ENCODE measurements around the gene NET1.
"Not testable (repeated sequence)": the region's sequence is repeated elsewhere in the genome, so short reads cannot be mapped to it uniquely, and the experiment has no call there.

Gene NET1

GRCh38 chr10:5400468-5401240, 11.7 kb upstream of the NET1 start:
- no peak for DNase-seq

GRCh38 chr10:5402798-5403197, 9.6 kb upstream of the NET1 start:
- DNase-seq = no peak

- no peak for DNase-seq
Observed at GRCh38 chr10:5404208-5405041, 7.9 kb upstream of the NET1 start, which contains the start of gene TUBAL3. Gene TUBAL3 (minus strand): TSS chr10:5404828. CDS start chr10:5404792, 36 bp downstream.

- DNase-seq = no peak
Observed at GRCh38 chr10:5406918-5407317, 5.4 kb upstream of the NET1 start.

- DNase-seq = not testable (repeated sequence)
Observed at GRCh38 chr10:5410787-5411186, 1.6 kb upstream of the NET1 start.

GRCh38 chr10:5411941-5412276, 448 bp upstream of the NET1 start:
- no peak for DNase-seq

- DNase-seq = no peak
Observed at GRCh38 chr10:5413012-5413938, 918 bp downstream of the NET1 start.

GRCh38 chr10:5416981-5417380, 4.6 kb downstream of the NET1 start:
- no peak for DNase-seq

- no peak for DNase-seq
Observed at GRCh38 chr10:5418584-5418983, 6.2 kb downstream of the NET1 start.

GRCh38 chr10:5419466-5420094, 7.2 kb downstream of the NET1 start:
- DNase-seq = no peak

- no peak for DNase-seq
Observed at GRCh38 chr10:5423771-5424170, 11.4 kb downstream of the NET1 start.

- no peak for DNase-seq
Observed at GRCh38 chr10:5424751-5425150, 12.4 kb downstream of the NET1 start.

GRCh38 chr10:5428133-5428532, 15.8 kb downstream of the NET1 start:
- no peak for DNase-seq

- no peak for DNase-seq
Observed at GRCh38 chr10:5433182-5433581, 20.8 kb downstream of the NET1 start.

- DNase-seq = no peak
Observed at GRCh38 chr10:5434017-5434753, 21.8 kb downstream of the NET1 start.

- no peak for DNase-seq
Observed at GRCh38 chr10:5435328-5435727, 23.0 kb downstream of the NET1 start.

GRCh38 chr10:5440206-5440605, 27.8 kb downstream of the NET1 start:
- DNase-seq = no peak

GRCh38 chr10:5441106-5441505, 28.7 kb downstream of the NET1 start:
- DNase-seq = no peak

GRCh38 chr10:5442065-5442989, 30.0 kb downstream of the NET1 start:
- peak; percentile 58 for DNase-seq

GRCh38 chr10:5442990-5443370, 30.6 kb downstream of the NET1 start:
- no peak for DNase-seq

GRCh38 chr10:5443429-5443828, 31.1 kb downstream of the NET1 start:
- no peak for DNase-seq
